Measurements from ENCODE around the gene MCC.

Gene MCC

GRCh38 chr5:113112435-113112834 lies 375.8 kb downstream of the MCC start:
- DNase-seq (ENCODE audit: low read depth in 2 of 2) = no peak

GRCh38 chr5:113110117-113110516 lies 378.1 kb downstream of the MCC start:
- no peak for DNase-seq (ENCODE audit: low read depth in 2 of 2)

GRCh38 chr5:113109344-113109743 lies 378.9 kb downstream of the MCC start:
- DNase-seq (ENCODE audit: low read depth in 2 of 2) = no peak

DNA sequence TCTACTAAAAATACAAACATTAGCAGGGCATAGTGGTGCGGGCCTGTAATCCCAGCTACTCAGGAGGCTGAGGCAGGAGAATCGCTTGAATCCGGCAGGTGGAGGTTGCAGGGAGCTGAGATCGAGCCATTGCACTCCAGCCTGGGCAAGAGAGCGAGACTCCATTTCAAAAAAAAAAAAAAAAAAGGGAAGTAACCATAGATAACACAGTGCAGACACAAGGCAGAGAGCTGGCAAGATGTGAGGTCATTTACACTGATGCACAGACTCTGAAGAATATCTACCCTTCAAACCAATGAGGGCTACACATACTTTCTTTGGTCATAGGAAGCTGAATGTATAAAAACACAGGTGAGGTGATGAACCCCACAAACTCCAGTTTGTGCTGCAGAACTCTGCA lies 379.8 kb downstream of the MCC start:
- no peak for DNase-seq (ENCODE audit: low read depth in 2 of 2)

GRCh38 chr5:113106821-113107220 lies 381.4 kb downstream of the MCC start:
- DNase-seq (ENCODE audit: low read depth in 2 of 2) = no peak

DNA sequence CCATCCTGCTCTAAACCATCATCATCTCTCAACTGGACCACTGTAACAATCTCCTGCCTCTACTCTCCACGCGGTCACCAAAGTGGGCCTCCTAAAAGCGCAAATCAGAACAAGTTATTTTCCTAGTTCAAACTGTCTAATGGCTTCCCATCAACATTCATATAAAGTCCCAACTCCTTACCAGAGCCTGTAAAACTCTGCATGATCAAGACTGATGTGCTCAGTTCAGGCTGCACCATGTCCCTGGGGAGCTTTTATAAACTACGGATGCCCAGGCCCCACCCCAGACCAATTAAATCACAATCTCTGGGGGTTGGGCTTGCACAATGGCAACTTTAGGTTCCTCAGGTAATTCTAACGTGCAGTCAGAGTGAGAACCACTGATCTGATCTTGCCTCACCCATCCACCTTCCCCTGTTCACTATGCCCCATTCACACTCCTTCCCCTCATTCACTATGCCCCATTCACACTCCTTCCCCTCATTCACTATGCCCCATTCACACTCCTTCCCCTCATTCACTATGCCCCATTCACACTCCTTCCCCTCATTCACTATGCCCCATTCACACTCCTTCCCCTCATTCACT lies 382.5 kb downstream of the MCC start:
- no peak for DNase-seq (ENCODE audit: low read depth in 2 of 2)

DNA sequence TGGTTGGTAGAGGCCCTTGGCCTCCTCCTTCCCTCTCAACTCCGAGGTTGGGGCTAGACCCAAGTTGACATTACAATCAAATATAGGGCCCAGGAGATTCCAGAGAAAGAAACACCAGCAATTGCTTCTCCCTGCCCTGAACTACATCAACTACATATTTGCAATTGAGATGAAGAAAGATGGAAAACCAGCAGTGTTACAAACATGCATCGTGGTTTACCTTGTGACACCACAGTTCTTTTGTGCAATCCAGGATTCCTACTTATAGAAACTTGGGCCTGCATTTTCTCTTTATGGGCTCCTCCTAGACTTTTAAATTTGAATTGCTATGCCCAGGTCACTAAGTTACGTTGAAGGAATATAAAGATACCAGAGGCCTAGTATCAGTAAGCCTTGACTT lies 384.9 kb downstream of the MCC start:
- DNase-seq (ENCODE audit: low read depth in 2 of 2) = no peak

DNA sequence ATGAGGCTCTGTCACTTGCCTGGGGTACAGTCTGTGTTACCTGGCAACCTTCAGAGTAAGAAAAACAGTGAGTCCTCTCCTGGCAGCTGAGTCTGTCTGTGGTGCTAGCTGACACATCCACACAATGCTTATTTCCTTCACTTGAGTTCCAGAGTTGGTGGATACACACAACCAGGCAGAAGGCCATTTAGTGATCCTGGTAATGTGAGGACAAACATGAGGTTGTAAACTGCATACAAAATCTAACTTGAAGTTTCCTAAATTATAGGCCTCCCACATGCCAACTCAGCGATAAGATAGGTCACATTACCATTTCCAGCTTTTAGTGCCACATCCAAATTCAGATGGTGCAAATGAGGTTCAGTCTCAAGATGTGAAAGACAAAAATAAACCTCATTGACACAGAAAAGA lies 386.1 kb downstream of the MCC start:
- DNase-seq (ENCODE audit: low read depth in 2 of 2) = no peak

GRCh38 chr5:113100981-113101380 lies 387.3 kb downstream of the MCC start:
- DNase-seq (ENCODE audit: low read depth in 2 of 2) = no peak

GRCh38 chr5:113099822-113100221 lies 388.4 kb downstream of the MCC start:
- DNase-seq (ENCODE audit: low read depth in 2 of 2) = no peak

DNA sequence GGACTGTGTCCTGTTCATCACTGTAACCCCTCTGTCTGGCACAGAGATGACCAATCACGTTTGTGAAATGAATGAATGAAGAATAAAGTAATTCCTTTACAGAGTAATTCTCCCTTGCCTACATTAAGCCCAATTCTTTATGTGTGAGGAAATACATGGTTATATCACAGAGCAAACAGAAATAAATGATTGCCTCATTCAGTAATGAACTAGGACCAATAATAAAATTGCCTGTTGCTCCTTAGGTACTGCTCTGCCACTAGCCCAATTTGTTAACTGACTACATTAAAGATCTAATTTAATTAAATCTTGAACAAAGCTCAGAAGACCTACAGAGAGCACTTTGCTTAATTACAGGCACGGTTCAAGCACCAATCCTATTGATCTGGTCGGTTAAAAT lies 389.9 kb downstream of the MCC start:
- DNase-seq (ENCODE audit: low read depth in 2 of 2) = no peak

DNA sequence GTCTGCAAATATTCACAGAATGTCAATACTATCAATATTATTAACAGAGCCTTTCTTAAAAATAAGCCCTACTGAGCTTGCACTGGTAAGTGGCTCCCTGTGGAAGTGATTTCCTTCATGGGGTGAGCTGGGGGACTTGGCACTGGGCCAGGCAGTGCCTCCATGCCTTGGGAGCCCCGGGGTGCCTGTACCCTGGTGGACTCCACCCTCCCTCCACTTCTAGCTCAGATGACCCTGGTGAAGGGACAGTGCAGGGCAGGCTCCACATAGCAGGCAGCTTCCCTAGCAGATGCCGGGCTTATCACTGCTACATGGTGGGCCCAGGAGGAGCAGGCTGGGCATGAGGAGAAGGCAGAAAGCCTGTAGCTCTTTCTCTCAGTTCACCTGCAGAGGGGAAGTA lies 392.4 kb downstream of the MCC start:
- no peak for DNase-seq (ENCODE audit: low read depth in 2 of 2)

DNA sequence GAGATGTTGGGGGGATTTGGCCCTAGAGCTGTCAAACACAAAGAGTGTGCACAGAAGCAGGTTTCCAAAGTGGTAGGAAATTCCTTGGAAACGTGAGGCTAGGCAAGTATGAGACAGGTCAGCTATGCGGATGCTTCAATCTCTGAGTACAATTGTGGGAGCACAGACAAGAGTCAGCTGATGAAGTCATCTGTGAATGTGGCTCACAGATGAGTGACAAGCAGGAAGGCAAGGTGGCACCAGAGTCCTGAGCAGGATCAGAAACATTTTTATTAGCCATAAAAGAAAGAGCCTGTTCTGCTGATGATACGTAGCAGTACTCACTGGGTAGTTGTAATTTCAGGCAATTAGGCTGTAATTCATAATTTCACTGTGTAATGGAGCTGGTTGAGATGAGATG lies 394.7 kb downstream of the MCC start:
- DNase-seq (ENCODE audit: low read depth in 2 of 2) = no peak

DNA sequence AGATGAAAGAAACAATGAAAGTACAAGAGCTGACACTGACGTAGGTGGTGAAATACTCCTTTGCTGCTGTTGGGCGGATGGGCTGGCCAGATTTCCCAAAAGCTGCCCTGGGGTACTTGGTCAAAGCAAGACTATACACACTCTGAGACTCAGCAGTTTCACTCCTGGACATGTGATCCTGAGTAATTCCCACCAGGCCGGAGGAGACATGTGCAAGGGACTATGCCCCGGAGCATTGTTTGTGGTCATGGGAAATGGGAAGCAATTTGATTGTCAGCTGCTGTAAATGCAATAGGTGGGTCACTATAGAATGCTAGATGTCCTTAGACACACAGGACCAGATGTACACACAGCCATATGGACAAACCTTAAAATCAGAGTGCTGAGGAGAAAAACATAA lies 395.6 kb downstream of the MCC start:
- DNase-seq (ENCODE audit: low read depth in 2 of 2) = no peak

DNA sequence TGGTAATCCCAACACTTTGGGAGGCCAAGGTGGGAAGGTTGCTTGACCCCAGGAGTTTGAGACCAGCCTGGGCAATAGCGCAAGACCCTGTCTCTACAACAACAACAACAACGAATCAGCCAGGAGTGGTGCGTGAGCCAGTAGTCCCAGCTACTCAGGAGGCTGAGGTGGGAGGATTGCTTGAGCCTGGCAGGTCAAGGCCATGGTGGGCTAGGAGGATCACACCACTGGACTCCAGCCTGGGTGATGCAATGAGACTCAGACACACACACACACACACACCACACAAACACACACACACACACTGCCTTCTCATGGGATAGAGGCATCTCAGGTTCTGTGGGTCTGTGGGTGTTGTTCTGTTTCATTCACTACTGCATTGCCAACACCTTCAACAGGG lies 396.6 kb downstream of the MCC start:
- DNase-seq (ENCODE audit: low read depth in 2 of 2) = no peak

DNA sequence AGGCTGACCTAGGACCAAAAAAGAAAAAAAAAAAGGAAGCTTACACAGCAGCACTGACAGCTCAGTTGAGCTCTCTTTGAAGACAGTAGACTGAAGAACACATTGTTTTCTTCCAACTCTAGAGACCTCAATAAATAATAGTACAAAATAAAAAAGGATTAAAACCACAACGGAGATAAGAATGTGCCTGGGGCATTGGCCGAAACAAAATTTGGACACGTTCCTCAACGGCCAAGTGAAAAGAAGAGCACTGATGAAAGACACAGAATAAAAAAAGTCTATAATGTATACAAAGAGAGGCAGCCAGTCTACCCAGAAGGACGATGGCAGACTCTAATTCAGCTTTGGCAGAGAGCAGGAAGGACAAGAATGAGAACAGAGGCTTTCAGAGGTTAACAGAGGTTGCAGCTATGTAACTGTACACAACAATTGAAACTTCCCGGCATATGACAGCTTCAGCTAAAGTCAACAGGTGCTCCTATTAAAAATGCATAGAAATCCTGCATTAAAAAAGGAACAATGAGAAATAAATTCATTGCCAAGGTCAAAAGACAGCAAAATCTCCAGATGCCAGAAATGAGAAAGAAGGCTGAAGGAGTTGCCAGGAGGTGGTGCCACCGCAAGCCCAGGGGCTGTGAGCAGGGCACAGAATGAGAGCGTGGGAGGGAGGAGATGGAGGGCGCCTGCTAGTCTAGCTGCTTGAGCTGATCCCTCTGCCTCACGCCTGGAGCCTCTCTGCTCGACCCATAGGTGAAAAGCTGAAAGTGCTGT lies 397.7 kb downstream of the MCC start:
- no peak for DNase-seq (ENCODE audit: low read depth in 2 of 2)

DNA sequence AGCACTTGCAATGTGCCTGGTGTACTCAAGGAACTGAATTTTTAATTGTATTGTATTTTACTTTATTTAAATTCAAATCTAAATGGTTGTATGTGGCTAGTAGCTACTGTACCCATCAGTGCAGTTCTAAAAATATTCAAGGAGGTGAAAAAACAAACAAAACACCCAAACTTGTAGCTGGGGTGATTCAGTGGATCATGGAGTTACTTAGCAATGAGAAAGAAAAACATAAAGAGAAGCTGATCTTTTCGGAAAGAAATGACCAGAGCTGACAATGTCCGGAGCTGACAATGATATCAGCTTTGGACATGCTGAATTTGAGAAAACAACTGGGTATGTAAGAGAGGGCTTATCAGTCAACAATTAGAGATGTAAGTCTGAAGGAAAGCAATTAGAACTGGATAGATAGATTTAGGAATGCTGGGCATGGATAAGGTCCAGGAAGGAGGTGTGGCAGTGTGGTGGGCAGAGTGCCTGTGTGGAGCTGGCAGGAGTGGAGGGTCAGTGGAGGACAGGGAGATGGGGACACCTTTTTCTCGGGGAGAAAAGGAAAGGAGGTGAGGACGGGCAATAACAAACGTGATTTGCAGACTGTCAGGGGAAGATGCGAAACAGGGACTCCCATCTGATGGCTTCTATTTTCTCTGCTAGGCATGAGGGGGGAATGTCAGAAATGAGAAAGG lies 398.5 kb downstream of the MCC start:
- no peak for DNase-seq (ENCODE audit: low read depth in 2 of 2)

DNA sequence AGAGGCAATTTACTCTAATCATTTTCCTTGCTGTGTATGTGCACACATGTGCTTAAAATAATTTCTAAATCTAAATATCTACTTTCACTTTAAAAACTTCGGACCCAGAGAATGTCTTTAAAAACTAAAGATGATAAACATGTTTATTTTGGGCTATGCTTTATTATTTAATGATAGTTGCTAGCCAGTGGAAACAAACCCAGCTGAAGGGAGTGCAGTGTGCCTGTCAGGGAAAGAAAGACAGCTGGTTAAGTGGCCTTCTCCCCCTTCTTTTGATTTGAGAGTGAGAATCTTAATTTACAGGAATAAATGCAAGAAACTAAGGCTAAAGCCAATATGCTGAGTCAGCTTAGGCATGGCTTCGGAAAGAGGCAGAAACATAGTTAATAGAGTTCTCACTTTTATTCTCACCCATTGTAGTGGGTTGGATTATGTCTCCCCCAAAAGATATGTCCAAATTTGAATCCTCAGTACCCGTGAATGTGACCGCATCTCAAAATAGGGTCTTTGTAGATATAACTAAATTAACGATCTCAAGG lies 400.2 kb downstream of the MCC start:
- DNase-seq (ENCODE audit: low read depth in 2 of 2) = no peak

- no peak for DNase-seq (ENCODE audit: low read depth in 2 of 2)
Measured at GRCh38 chr5:113085880-113086409, 402.3 kb downstream of the MCC start.

GRCh38 chr5:113085084-113085414 lies 403.2 kb downstream of the MCC start:
- no peak for DNase-seq (ENCODE audit: low read depth in 2 of 2)

DNA sequence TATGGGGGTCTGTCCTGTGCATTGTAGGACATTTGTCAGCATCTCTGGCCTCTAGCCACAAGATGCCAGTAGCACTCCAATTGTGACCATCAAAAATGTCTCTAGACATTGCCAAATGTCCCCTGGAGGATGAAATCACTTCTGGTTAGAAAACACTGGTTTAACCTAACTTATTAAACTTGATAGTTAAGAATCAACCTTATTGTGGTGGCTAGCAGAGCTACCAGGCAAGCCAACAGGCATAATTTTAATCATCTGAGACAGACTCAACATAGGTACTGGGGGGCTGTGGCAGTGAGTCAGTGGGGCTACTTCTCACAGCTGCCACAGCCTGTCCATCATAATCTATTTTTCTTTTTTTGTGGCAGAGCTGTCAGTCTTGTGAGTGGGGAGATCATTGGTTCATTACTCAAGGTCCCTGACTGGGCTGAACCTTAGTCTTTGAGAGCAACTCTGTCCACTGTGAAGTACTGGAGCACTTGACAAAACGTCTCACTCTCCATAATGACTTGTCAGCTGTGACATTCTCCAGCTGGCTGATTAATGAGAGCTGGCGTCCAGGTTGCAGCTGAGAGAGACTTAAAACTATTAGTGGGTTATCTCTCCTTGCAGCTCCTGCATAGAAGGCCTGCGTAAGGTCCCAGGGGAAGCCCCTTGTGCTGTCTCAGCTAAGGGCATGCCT lies 403.7 kb downstream of the MCC start:
- DNase-seq (ENCODE audit: low read depth in 2 of 2) = no peak

DNA sequence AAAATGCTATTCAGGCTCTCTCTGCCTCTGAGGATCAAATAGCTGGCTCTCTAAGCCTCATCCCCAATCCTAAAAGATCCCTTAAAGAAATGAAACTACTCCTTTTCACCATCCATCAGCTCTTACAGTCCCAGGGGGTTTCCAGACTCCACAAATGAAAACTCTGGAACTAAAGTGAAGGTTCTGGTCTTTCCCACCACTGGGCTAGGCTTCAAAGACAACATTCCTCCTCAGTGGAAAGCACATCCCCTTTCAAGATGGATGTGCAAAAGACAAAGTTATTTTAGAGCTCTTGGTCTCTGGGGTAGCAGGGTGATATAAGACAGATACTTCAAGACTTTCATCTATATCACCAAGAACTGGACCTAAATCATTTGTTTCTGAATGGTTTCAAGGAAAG lies 404.8 kb downstream of the MCC start:
- DNase-seq (ENCODE audit: low read depth in 2 of 2) = no peak
